Activated B cell treated with CpG ODN at 0.5 μM for 24 hours (primary cell): Measurements from ENCODE around the gene KRTAP10-7. TPM values are rescaled to one million over a fixed set of nuclear protein-coding genes. Genes with fewer than 3 reads are reported as not detected.

Experiments used
- ATAC-seq: fragments of 200-7000 bp; cut with Tn5 transposase; one replicate; pipeline ENCODE4 v1.10.0; 2021; ENCODE audit warnings: low read depth, mild to moderate bottlenecking, moderate library complexity
- CTCF ChIA-PET: fragments of 350-600 bp; sonication (Branson Sonifier 250); formaldehyde crosslinking; loops from one replicate; lab custom pipeline; 2021; ENCODE audit warnings: antibody characterized with exemption; lab: Charles Lee
- POLR2A ChIA-PET: fragments of 350-600 bp; sonication (Branson Sonifier 250); formaldehyde crosslinking; loops from one replicate; lab custom pipeline; 2021; ENCODE audit warnings: antibody characterized with exemption; lab: Charles Lee
- DNase-seq: peaks from one replicate; pipeline ENCODE4 v3.0.0; 2022
- H3K27ac Mint-ChIP-seq: one replicate; pipeline ENCODE4 v1.8.0; 2020; ENCODE audit warnings: mixed read lengths
- H3K27me3 Mint-ChIP-seq: one replicate; pipeline ENCODE4 v1.8.0; 2021; ENCODE audit warnings: mixed read lengths
- H3K36me3 Mint-ChIP-seq: one replicate; pipeline ENCODE4 v1.8.0; 2021; ENCODE audit warnings: low read depth, mixed read lengths
- H3K4me1 Mint-ChIP-seq: one replicate; pipeline ENCODE4 v1.8.0; 2021; ENCODE audit warnings: mixed read lengths
- H3K4me3 Mint-ChIP-seq: one replicate; pipeline ENCODE4 v1.8.0; 2020; ENCODE audit warnings: mild to moderate bottlenecking, mixed read lengths
- H3K9me3 Mint-ChIP-seq: one replicate; pipeline ENCODE4 v1.8.0; 2020; ENCODE audit warnings: mixed read lengths
- CTCF ChIP-seq: fragments of 200-600 bp; IDR thresholded peaks from one replicate; pipeline ENCODE4 v1.8.0; 2022; ENCODE audit warnings: antibody characterized with exemption, mild to moderate bottlenecking
- intact Hi-C: fragments of 100-400 bp; cut with micrococcal nuclease; formaldehyde crosslinking; loops from one replicate; pipeline ENCODE4 v1.15.1; 2024
- total RNA-seq: library from RNA; stranded (reverse); gene quantifications from 2 replicates; pipeline ENCODE4 v1.2.3, GENCODE V29; 2022

KRTAP10-7 gene
- total RNA-seq, 1 donor from 2014 or later, result not detected

GRCh38 chr21:44564099-44564498 lies 36.3 kb upstream of the KRTAP10-7 start:
- intact Hi-C loops, result no loop called here
- peaks cover 8% of the 10 kb centered on the region for H3K9me3 Mint-ChIP-seq
- ChIA-PET POLR2A (no interaction called here), CTCF (no interaction called here)
- TF ChIP-seq CTCF, result no peak
- H3K4me3 Mint-ChIP-seq, result no peak overlapping the region
- peaks cover 41% of the 10 kb centered on the region for H3K4me1 Mint-ChIP-seq
- H3K27me3 Mint-ChIP-seq, result no peaks in the 10 kb centered on the region
- H3K27ac Mint-ChIP-seq, result no peak overlapping the region
- DNase-seq, result no peak
- ATAC-seq, result no peak
- H3K36me3 Mint-ChIP-seq, result no peaks in the 10 kb centered on the region

- Mint-ChIP-seq H3K36me3 (no peaks in the 10 kb centered on the region), H3K27me3 (no peaks in the 10 kb centered on the region), H3K4me3 (peak overlapping the region; percentile 35), H3K4me1 (peaks cover 41% of the 10 kb centered on the region), H3K27ac (peak overlapping the region; percentile 86), H3K9me3 (peaks cover 6% of the 10 kb centered on the region)
- POLR2A ChIA-PET, result no interaction called here
- DNase-seq (no peak), ATAC-seq (peak; percentile 72)
- intact Hi-C loops, result loop anchor here (5.0 kb wide), 1 partner anchor 542 kb away; no protein-coding TSS in a partner anchor
- TF ChIP-seq CTCF, result no peak
- CTCF ChIA-PET, result no interaction called here
Measured at GRCh38 chr21:44564886-44565598, 35.4 kb upstream of the KRTAP10-7 start.

GRCh38 chr21:44566403-44566802 lies 34.0 kb upstream of the KRTAP10-7 start:
- Mint-ChIP-seq H3K36me3 (no peaks in the 10 kb centered on the region), H3K4me1 (peaks cover 39% of the 10 kb centered on the region), H3K9me3 (peaks cover 9% of the 10 kb centered on the region), H3K4me3 (no peak overlapping the region), H3K27ac (peak overlapping the region; percentile 68), H3K27me3 (no peaks in the 10 kb centered on the region)
- TF ChIP-seq CTCF, result no peak
- POLR2A ChIA-PET, result interaction anchor here (0.6 kb wide), 1 partner anchor 361 kb away, joined by 10 read pairs; no protein-coding TSS in a partner anchor
- ATAC-seq (peak; percentile 51), DNase-seq (no peak)
- CTCF ChIA-PET, result no interaction called here
- intact Hi-C loops, result loop anchor here (5.0 kb wide), 1 partner anchor 541 kb away; no protein-coding TSS in a partner anchor

- Mint-ChIP-seq H3K27me3 (peaks cover 5% of the 10 kb centered on the region), H3K36me3 (no peaks in the 10 kb centered on the region), H3K4me1 (peaks cover 30% of the 10 kb centered on the region), H3K4me3 (no peak overlapping the region), H3K9me3 (peaks cover 10% of the 10 kb centered on the region), H3K27ac (no peak overlapping the region)
- intact Hi-C loops, result loop anchor here (5.0 kb wide), 1 partner anchor 540 kb away; no protein-coding TSS in a partner anchor
- ATAC-seq (no peak), DNase-seq (no peak)
- TF ChIP-seq CTCF, result no peak
- POLR2A ChIA-PET, result no interaction called here
- CTCF ChIA-PET, result no interaction called here
Measured at GRCh38 chr21:44567481-44568171, 32.8 kb upstream of the KRTAP10-7 start.

- Mint-ChIP-seq H3K9me3 (peaks cover 7% of the 10 kb centered on the region), H3K36me3 (no peaks in the 10 kb centered on the region), H3K27ac (no peak overlapping the region), H3K27me3 (peaks cover 6% of the 10 kb centered on the region), H3K4me3 (no peak overlapping the region), H3K4me1 (peaks cover 30% of the 10 kb centered on the region)
- intact Hi-C loops, result loop anchor here (5.0 kb wide), 1 partner anchor 539 kb away; no protein-coding TSS in a partner anchor
- POLR2A ChIA-PET, result no interaction called here
- CTCF ChIA-PET, result no interaction called here
- TF ChIP-seq CTCF, result no peak
- no peak for DNase-seq
- no peak for ATAC-seq
Measured at GRCh38 chr21:44568261-44568660, 32.1 kb upstream of the KRTAP10-7 start.
